CD8-positive, alpha-beta memory T cell (primary cell): ENCODE results near the gene MVB12B. TPM values are rescaled to one million over a fixed set of nuclear protein-coding genes. Genes with fewer than 3 reads are reported as not detected.

Source experiments
- CTCF ChIA-PET: fragments of 350-600 bp; sonication (Branson Sonifier 250); formaldehyde crosslinking; loops from one replicate; lab custom pipeline; 2021; ENCODE audit warnings: antibody characterized with exemption; lab: Charles Lee
- POLR2A ChIA-PET: fragments of 350-600 bp; sonication (Branson Sonifier 250); formaldehyde crosslinking; loops from one replicate; lab custom pipeline; 2021; ENCODE audit warnings: antibody characterized with exemption; lab: Charles Lee
- DNase-seq, 5 donors: peaks; one replicate each; pipeline versions ENCODE4 v3.0.0 to v3.0.0-alpha.2; 2020 to 2022; ENCODE audit warnings: mixed read lengths in 1 of 5
- H3K27ac ChIP-seq: one replicate; pipeline ENCODE4 v1.7.0; 2013; ENCODE audit warnings: low read depth, mild to moderate bottlenecking, low read length, moderate library complexity
- H3K27me3 ChIP-seq: 2 replicates; pipeline ENCODE4 v1.7.0; 2013; ENCODE audit warnings: low read length, mild to moderate bottlenecking; ENCODE audit not compliant: insufficient read depth, poor library complexity, severe bottlenecking
- H3K36me3 ChIP-seq: 2 replicates; pipeline ENCODE4 v1.7.0; 2013; ENCODE audit warnings: mild to moderate bottlenecking, low read length, moderate library complexity; ENCODE audit not compliant: insufficient read depth
- H3K4me1 ChIP-seq: 2 replicates; pipeline ENCODE4 v1.7.0; 2013; ENCODE audit warnings: mild to moderate bottlenecking, low read length, moderate library complexity; ENCODE audit not compliant: insufficient read depth
- H3K4me3 ChIP-seq: 2 replicates; pipeline ENCODE4 v1.7.0; 2013; ENCODE audit warnings: mild to moderate bottlenecking, low read length
- H3K9me3 ChIP-seq: 2 replicates; pipeline ENCODE4 v1.7.0; 2013; ENCODE audit warnings: mild to moderate bottlenecking, low read length
- H3K27ac Mint-ChIP-seq, 8 donors: one replicate each; pipeline ENCODE4 v1.8.0; 2020 to 2021; ENCODE audit warnings: mixed read lengths in 8 of 8, mild to moderate bottlenecking in 6 of 8, inconsistent platforms in 3 of 8, moderate library complexity in 3 of 8
- H3K27me3 Mint-ChIP-seq, 2 donors: one replicate each; pipeline ENCODE4 v1.8.0; 2020 to 2021; ENCODE audit warnings: mixed read lengths in 2 of 2, mild to moderate bottlenecking in 1 of 2, moderate library complexity in 1 of 2
- H3K36me3 Mint-ChIP-seq, 3 donors: one replicate each; pipeline ENCODE4 v1.8.0; 2020 to 2021; ENCODE audit warnings: mixed read lengths in 3 of 3, inconsistent platforms in 1 of 3, mild to moderate bottlenecking in 1 of 3
- H3K4me1 Mint-ChIP-seq, 3 donors: one replicate each; pipeline ENCODE4 v1.8.0; 2020 to 2021; ENCODE audit warnings: mixed read lengths in 3 of 3, inconsistent platforms in 1 of 3, mild to moderate bottlenecking in 1 of 3
- H3K4me3 Mint-ChIP-seq, 7 donors: one replicate each; pipeline ENCODE4 v1.8.0; 2020 to 2021; ENCODE audit warnings: mixed read lengths in 7 of 7, mild to moderate bottlenecking in 6 of 7, moderate library complexity in 4 of 7, inconsistent platforms in 2 of 7
- H3K9me3 Mint-ChIP-seq, 5 donors: one replicate each; pipeline ENCODE4 v1.8.0; 2020 to 2022; ENCODE audit warnings: mixed read lengths in 5 of 5, mild to moderate bottlenecking in 3 of 5, moderate library complexity in 2 of 5, inconsistent platforms in 1 of 5
- polyA plus RNA-seq: library from polyadenylated mRNA; unstranded; fragments of 300-500 nt; fragmentation: Illumina TruSeq; gene quantifications from one replicate; pipeline ENCODE4 v1.2.3, GENCODE V29; 2021
- total RNA-seq, 2 experiments: library from RNA; stranded (reverse); gene quantifications; one replicate each; pipeline ENCODE4 v1.2.3, GENCODE V29; 2021

Gene MVB12B
- total and polyA plus RNA-seq, 3 experiments from 2014 or later, result 11.0 to 13.1 (median 12.7) TPM

DNA sequence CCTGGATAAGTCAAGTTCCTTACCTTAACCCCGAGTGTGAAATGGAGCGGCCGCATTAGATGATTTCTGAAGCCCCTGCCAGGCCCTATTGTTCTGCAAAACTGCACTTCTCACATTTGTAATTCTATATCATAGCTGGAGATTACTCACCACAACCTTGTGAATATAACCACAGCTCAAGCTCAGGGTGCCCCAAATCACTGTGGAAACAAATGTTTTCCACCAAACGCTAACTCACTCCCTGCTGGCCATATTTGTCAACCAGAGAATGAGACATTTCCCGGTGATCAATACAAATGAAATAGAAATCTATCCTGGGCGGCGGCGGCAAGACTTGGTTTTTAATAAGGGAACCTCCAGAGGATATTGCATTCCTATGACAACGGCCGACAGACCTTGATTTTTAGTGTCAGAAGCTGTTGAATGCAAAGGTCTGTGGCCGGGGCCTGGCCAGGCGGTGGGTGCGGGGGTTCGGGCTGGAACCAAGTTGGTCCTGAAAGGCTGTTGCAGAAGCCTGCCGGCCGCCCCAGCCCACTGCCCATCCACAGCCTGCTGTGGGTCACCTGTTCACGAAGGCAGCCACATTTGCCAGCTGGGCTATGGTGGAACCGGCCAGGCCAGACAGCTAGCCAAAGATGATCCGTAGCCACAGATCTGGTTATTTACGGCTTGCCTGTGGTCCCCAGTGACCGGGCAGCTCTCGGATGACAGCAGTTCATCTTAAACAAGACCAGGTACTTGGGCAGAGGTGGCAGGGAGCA is 193.2 kb downstream of the MVB12B start:
- CTCF ChIA-PET, result interaction anchor here (0.9 to 5.3 kb wide), 2 partner anchors 20 to 38 kb away, joined by 4 to 25 read pairs; no protein-coding TSS in a partner anchor
- no peaks in the 10 kb centered on the region for H3K9me3 Mint-ChIP-seq
- H3K27ac Mint-ChIP-seq, result peak overlapping the region; percentile 3 to 83 (median 68)
- H3K4me1 Mint-ChIP-seq, result peaks cover 52 to 67% (median 62%) of the 10 kb centered on the region in 3 donors
- no peaks in the 10 kb centered on the region for H3K36me3 ChIP-seq
- H3K4me3 ChIP-seq, result no peak overlapping the region
- POLR2A ChIA-PET, result no interaction called here
- H3K27ac ChIP-seq, result no peak overlapping the region
- peak overlapping the region; percentile 32 to 69 (median 46) for H3K4me3 Mint-ChIP-seq
- peaks cover 48% of the 10 kb centered on the region for H3K4me1 ChIP-seq
- peak in 1 of 5 donors; percentile 17 for DNase-seq
- peaks cover 0 to 2% (median 0%) of the 10 kb centered on the region in 3 donors for H3K36me3 Mint-ChIP-seq
- H3K9me3 ChIP-seq, result no peaks in the 10 kb centered on the region
- H3K27me3 ChIP-seq, result peaks cover 9% of the 10 kb centered on the region
- H3K27me3 Mint-ChIP-seq, result peaks cover 6 to 23% of the 10 kb centered on the region in 2 donors

DNA sequence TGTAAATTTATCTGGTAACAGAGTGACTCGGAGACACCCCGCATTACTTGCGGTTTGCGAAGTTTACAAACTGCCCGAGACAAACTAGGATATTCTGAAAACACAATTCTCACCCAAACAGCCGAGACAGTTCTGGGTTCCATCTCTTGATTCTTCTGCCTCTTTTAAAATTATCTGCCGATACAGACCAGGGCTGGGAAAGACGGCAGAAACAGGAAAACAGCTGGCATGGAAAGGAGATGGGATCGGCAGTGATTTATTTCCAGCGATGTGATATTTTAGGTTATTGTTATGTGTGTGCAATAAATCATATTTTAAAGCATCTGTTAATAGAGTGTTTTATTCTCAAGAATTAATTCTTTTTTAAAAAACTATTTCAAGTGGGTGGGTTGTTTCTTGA is 193.8 kb downstream of the MVB12B start:
- Mint-ChIP-seq H3K4me3 (no peak overlapping the region), H3K27me3 (peaks cover 6 to 17% of the 10 kb centered on the region in 2 donors), H3K36me3 (peaks cover 0 to 2% (median 0%) of the 10 kb centered on the region in 3 donors), H3K27ac (no peak overlapping the region), H3K9me3 (no peaks in the 10 kb centered on the region), H3K4me1 (peaks cover 57 to 68% (median 68%) of the 10 kb centered on the region in 3 donors)
- POLR2A ChIA-PET, result no interaction called here
- H3K4me1 ChIP-seq, result peaks cover 48% of the 10 kb centered on the region
- no peaks in the 10 kb centered on the region for H3K36me3 ChIP-seq
- H3K9me3 ChIP-seq, result no peaks in the 10 kb centered on the region
- CTCF ChIA-PET, result interaction anchor here (0.9 to 5.3 kb wide), 2 partner anchors 21 to 37 kb away, joined by 4 to 25 read pairs; no protein-coding TSS in a partner anchor
- no peak overlapping the region for H3K27ac ChIP-seq
- H3K27me3 ChIP-seq, result peaks cover 9% of the 10 kb centered on the region
- DNase-seq, result no peak
- no peak overlapping the region for H3K4me3 ChIP-seq

DNA sequence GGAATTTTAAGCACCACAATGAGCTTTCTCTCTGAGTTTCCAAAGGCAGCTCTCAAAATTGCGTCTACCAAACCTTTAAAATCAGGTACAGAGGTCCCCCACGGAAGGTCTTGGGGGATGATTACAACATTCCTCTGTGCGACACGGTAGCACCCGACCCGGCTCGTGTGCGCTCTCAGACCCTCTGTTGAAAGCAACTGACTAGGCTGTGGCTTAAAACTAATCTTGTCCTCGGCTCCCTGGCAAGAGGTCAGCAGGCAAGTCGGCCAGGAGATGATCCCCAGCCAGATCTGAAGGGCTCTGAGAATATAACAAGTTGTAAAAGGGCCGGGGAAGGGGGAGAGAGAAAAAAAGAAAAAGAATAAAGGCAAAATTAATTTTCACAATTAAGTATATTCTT is 194.5 kb downstream of the MVB12B start:
- Histone ChIP-seq H3K9me3 (no peaks in the 10 kb centered on the region), H3K4me3 (no peak overlapping the region), H3K27me3 (peaks cover 9% of the 10 kb centered on the region), H3K4me1 (peaks cover 48% of the 10 kb centered on the region), H3K36me3 (no peaks in the 10 kb centered on the region), H3K27ac (no peak overlapping the region)
- peaks cover 57 to 68% (median 68%) of the 10 kb centered on the region in 3 donors for H3K4me1 Mint-ChIP-seq
- DNase-seq, result no peak
- POLR2A ChIA-PET, result no interaction called here
- H3K36me3 Mint-ChIP-seq, result peaks cover 0 to 2% (median 0%) of the 10 kb centered on the region in 3 donors
- H3K9me3 Mint-ChIP-seq, result no peaks in the 10 kb centered on the region
- CTCF ChIA-PET, result interaction anchor here (1.1 kb wide), 1 partner anchor 37 kb away, joined by 5 read pairs; no protein-coding TSS in a partner anchor
- peaks cover 6 to 15% of the 10 kb centered on the region in 2 donors for H3K27me3 Mint-ChIP-seq
- H3K27ac Mint-ChIP-seq, result peak overlapping the region in 3 of 8 donors; percentile 32 to 59 (median 45)
- no peak overlapping the region for H3K4me3 Mint-ChIP-seq

DNA sequence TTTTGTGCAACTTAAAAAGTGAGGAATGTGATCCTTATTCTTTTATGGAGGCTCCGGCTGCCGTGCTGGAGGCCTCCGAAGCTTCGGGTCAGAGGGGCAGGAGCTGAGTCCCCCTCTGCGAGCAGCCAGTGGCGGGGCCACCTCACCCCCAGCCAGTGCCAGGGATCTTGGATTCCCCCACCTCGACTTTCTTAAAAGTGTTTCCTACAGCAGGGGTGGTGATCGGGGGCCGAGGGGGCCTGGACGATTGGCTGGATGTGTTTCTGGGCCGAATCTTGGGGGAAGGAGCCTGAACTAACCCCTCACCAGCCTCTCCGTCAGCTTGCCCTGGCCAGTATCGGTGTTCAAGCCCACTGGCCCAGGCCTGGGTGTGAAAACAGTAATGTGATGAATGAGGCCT is 194.9 kb downstream of the MVB12B start:
- Histone ChIP-seq H3K4me3 (no peak overlapping the region), H3K27ac (no peak overlapping the region), H3K4me1 (peaks cover 45% of the 10 kb centered on the region), H3K9me3 (no peaks in the 10 kb centered on the region), H3K36me3 (no peaks in the 10 kb centered on the region), H3K27me3 (peaks cover 9% of the 10 kb centered on the region)
- H3K9me3 Mint-ChIP-seq, result no peaks in the 10 kb centered on the region
- CTCF ChIA-PET, result interaction anchor here (1.1 kb wide), 1 partner anchor 36 kb away, joined by 5 read pairs; no protein-coding TSS in a partner anchor
- POLR2A ChIA-PET, result no interaction called here
- H3K4me1 Mint-ChIP-seq, result peaks cover 54 to 65% (median 64%) of the 10 kb centered on the region in 3 donors
- H3K4me3 Mint-ChIP-seq, result no peak overlapping the region
- H3K36me3 Mint-ChIP-seq, result peaks cover 0 to 2% (median 0%) of the 10 kb centered on the region in 3 donors
- H3K27me3 Mint-ChIP-seq, result peaks cover 6 to 12% of the 10 kb centered on the region in 2 donors
- no peak overlapping the region for H3K27ac Mint-ChIP-seq
- no peak for DNase-seq

DNA sequence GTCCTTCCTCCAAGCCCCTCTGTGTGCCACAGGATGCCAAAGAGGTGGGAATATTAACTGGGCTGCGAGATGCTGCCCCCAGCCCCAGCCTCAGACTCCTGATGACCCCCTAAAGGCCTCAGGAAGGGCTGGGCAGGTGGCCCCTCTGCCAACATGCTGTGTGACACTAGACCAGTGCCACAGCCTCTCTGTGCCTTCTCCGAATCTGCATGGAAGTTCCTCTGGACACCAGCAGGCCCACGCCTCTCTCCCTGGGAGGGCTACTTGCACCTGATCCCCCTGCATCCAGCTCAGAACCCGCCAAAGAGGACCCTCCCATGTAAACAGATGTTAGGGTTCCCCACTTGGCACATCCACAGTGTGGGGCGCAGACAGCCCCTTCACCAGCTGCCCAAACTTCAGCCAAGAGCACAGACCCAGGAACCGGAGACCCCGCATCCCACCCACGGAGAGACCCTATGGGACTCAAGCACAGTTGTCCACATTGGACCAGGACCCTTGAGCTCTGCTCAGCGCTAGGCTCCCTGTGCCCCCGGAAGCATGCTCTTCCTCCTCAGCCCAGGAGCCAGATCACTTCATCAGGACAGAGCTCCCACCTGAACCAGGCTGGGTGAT is 195.5 kb downstream of the MVB12B start:
- H3K4me3 Mint-ChIP-seq, result peak overlapping the region in 1 of 7 donors; percentile 44
- Histone ChIP-seq H3K4me3 (no peak overlapping the region), H3K9me3 (no peaks in the 10 kb centered on the region), H3K4me1 (peaks cover 41% of the 10 kb centered on the region), H3K27ac (no peak overlapping the region), H3K27me3 (peaks cover 9% of the 10 kb centered on the region), H3K36me3 (no peaks in the 10 kb centered on the region)
- H3K36me3 Mint-ChIP-seq, result peaks cover 0 to 2% (median 0%) of the 10 kb centered on the region in 3 donors
- no peak for DNase-seq
- H3K4me1 Mint-ChIP-seq, result peaks cover 48 to 60% (median 59%) of the 10 kb centered on the region in 3 donors
- peak overlapping the region in 1 of 8 donors; percentile 5 for H3K27ac Mint-ChIP-seq
- no peaks in the 10 kb centered on the region for H3K9me3 Mint-ChIP-seq
- H3K27me3 Mint-ChIP-seq, result peaks cover 6 to 12% of the 10 kb centered on the region in 2 donors
- CTCF ChIA-PET, result interaction anchor here (1.1 kb wide), 1 partner anchor 36 kb away, joined by 5 read pairs; no protein-coding TSS in a partner anchor
- POLR2A ChIA-PET, result no interaction called here

DNA sequence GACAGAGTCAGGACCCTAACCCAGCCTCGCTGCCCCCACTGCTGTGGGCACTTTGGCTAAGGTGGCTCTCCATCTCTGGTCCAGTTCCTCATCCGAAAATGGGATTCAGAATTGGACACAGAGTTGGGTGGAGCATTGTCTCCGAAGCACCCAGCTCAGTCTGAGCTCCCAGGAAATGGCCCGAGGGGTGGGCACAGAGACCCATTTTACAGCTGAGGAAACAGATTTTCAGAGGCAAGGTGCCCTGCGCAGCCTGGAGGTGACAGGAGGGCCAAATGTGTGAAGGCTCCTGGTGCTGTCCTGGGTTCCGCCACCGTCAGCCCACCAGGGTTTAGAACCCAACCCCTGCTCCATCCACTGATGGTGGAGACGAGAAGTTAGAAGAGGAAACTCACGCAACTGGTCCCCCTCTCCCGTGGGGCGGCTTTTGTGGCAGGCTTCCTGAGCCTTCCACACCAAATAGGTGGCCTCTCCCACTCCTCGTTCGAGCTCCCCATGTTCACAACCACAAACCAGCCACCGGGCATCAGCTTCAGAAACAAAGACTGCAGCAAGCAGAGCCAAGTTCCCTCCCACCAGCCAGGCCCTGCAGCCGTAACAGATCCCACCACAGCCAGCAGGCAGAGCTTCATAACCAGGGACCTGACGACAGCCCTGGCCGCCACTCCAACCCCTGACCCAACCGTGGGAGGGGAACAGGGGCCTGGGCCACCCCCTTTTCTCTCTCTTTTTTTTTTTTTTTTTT is 196.2 kb downstream of the MVB12B start:
- CTCF ChIA-PET, result interaction anchor here (0.7 to 1.0 kb wide), 2 partner anchors 23 to 928 kb away, joined by 3 to 8 read pairs; no protein-coding TSS in a partner anchor
- no peaks in the 10 kb centered on the region for H3K9me3 Mint-ChIP-seq
- no peaks in the 10 kb centered on the region for H3K36me3 ChIP-seq
- H3K36me3 Mint-ChIP-seq, result no peaks in the 10 kb centered on the region
- H3K27ac Mint-ChIP-seq, result peak overlapping the region in 6 of 8 donors; percentile 32 to 87 (median 56)
- POLR2A ChIA-PET, result interaction anchor here (1.0 kb wide), 1 partner anchor 8 kb away, joined by 3 read pairs; no protein-coding TSS in a partner anchor
- peaks cover 9% of the 10 kb centered on the region for H3K27me3 ChIP-seq
- H3K27ac ChIP-seq, result no peak overlapping the region
- H3K27me3 Mint-ChIP-seq, result peaks cover 6 to 7% of the 10 kb centered on the region in 2 donors
- peak overlapping the region in 4 of 7 donors; percentile 26 to 44 (median 36) for H3K4me3 Mint-ChIP-seq
- peaks cover 34% of the 10 kb centered on the region for H3K4me1 ChIP-seq
- DNase-seq, result no peak
- no peak overlapping the region for H3K4me3 ChIP-seq
- no peaks in the 10 kb centered on the region for H3K9me3 ChIP-seq
- H3K4me1 Mint-ChIP-seq, result peaks cover 42 to 53% (median 52%) of the 10 kb centered on the region in 3 donors

DNA sequence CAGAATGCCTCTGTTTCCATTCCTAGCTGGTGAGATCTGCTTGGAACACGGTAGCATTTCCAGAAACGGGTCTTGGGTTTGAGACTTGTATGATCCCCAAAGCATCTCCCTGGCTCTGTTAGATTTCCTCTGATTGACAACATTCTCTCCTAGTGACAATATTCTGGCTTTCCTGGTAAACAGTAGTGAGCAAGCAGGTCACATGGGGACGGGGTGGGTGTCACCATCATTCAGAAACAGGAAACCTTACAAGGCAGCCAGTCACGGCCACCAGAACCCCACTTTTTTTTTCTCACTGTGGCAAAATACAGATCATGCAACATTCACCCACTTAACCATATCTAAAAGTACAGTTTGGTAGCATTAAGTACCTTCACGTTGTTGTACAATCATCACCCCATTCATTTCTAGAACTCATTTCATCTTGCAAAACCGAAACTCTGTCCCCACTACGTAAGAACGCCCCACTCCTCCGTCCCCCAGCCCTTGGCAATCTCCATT is 197.0 kb downstream of the MVB12B start:
- Histone ChIP-seq H3K36me3 (no peaks in the 10 kb centered on the region), H3K9me3 (no peaks in the 10 kb centered on the region), H3K27me3 (peaks cover 9% of the 10 kb centered on the region), H3K27ac (no peak overlapping the region), H3K4me1 (peaks cover 25% of the 10 kb centered on the region), H3K4me3 (peak overlapping the region; percentile 8)
- POLR2A ChIA-PET, result interaction anchor here (1.0 kb wide), 1 partner anchor 9 kb away, joined by 3 read pairs; no protein-coding TSS in a partner anchor
- H3K36me3 Mint-ChIP-seq, result no peaks in the 10 kb centered on the region
- no peaks in the 10 kb centered on the region for H3K9me3 Mint-ChIP-seq
- CTCF ChIA-PET, result no interaction called here
- H3K27ac Mint-ChIP-seq, result peak overlapping the region; percentile 24 to 86 (median 81)
- H3K4me1 Mint-ChIP-seq, result peaks cover 34 to 44% (median 43%) of the 10 kb centered on the region in 3 donors
- peak in 2 of 5 donors; percentile 59 to 64 for DNase-seq
- H3K4me3 Mint-ChIP-seq, result peak overlapping the region; percentile 44 to 90 (median 81)
- peaks cover 0 to 6% of the 10 kb centered on the region in 2 donors for H3K27me3 Mint-ChIP-seq
